ENCODE data around the gene MCC. TPM values are rescaled to one million over a fixed set of nuclear protein-coding genes. Genes with fewer than 3 reads are reported as not detected.

The MCC gene
- total and polyA plus RNA-seq, 2 donors (not counting 1 experiment from before 2014, with no cell fraction given), result 3.2 to 41.3 TPM

DNA sequence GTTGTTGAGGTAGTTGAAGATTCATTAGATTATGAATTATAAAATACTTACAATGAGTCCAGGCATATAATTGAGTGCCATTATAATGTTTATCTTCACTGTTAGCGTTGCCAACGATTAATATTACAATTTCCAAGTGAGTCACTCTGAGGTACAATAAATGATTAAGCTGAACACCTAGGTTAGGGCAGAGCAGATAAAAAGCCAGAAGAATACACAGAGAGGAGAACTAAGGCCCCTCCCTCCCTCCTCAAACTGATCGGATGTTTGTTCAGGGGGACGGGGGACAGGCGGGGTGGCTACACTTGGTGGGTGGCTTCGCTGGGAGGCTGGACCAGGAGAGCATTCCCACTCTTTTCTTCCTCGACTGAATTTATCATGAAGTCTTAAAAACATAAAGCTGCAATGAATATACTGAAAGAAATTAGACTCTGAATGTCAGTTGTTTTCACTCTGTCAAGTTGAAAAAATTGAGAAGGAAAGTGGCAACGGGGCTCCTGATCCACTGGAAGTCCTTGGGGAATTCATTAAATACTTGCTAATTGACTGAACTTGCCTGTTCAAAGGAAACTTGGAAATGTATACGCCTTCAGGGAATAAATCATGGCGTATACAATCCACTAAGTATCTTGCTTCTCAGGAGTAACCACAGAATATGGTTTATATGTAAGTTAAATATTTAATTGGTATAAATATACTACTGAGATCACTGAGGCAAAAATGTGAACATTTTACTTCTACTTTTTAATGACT lies 251.5 kb downstream of the MCC start:
- Histone ChIP-seq H3K4me2 (ENCODE audit: extremely low read depth, insufficient read depth, low read length) (no peak overlapping the region), H4K20me1 (ENCODE audit: control insufficient read depth, extremely low read depth, insufficient read depth, low read length) (no peaks in the 10 kb centered on the region), H3K79me2 (ENCODE audit: control insufficient read depth, insufficient read depth, low read length) (no peaks in the 10 kb centered on the region), H3K9ac (ENCODE audit: insufficient read depth, low read length) (no peak overlapping the region), H3K4me1 (ENCODE audit: control insufficient read depth, extremely low read depth, insufficient read depth, low read length) (no peaks in the 10 kb centered on the region), H3K9me3 (ENCODE audit: control insufficient read depth, insufficient read depth, low read depth, low read length) (no peaks in the 10 kb centered on the region), H2AFZ (ENCODE audit: low read length) (no peak overlapping the region), H3K4me3 (replicated peaks in 1 of 4; ENCODE audit: control extremely low read depth in 1 of 4, insufficient read depth in 1 of 4, low read depth in 3 of 4, low read length in 4 of 4) (no peak overlapping the region), H3K27me3 (ENCODE audit: control insufficient read depth, insufficient read depth, low read length) (no peaks in the 10 kb centered on the region), H3K27ac (ENCODE audit: insufficient read depth, low read length) (no peak overlapping the region), H3K36me3 (ENCODE audit: control insufficient read depth, insufficient read depth, low read length) (no peaks in the 10 kb centered on the region)
- TF ChIP-seq CTCF (conservative IDR thresholded peaks at IDR 0.05 in 1 of 2, IDR thresholded peaks at IDR 0.05 in 1 of 2; ENCODE audit: low read depth in 1 of 2, low read length in 2 of 2), result no peak
- no peak for TF ChIP-seq EZH2 (IDR thresholded peaks at IDR 0.05; ENCODE audit: low read length, missing control alignments)
- DNase-seq (ENCODE audit: low read depth in 2 of 2), result no peak

GRCh38 chr5:113235884-113236283 lies 252.4 kb downstream of the MCC start:
- Histone ChIP-seq H3K4me3 (replicated peaks in 1 of 4; ENCODE audit: control extremely low read depth in 1 of 4, insufficient read depth in 1 of 4, low read depth in 3 of 4, low read length in 4 of 4) (no peak overlapping the region), H3K4me1 (ENCODE audit: control insufficient read depth, extremely low read depth, insufficient read depth, low read length) (no peaks in the 10 kb centered on the region), H3K27me3 (ENCODE audit: control insufficient read depth, insufficient read depth, low read length) (no peaks in the 10 kb centered on the region), H3K9ac (ENCODE audit: insufficient read depth, low read length) (no peak overlapping the region), H3K27ac (ENCODE audit: insufficient read depth, low read length) (no peak overlapping the region), H2AFZ (ENCODE audit: low read length) (no peak overlapping the region), H3K36me3 (ENCODE audit: control insufficient read depth, insufficient read depth, low read length) (no peaks in the 10 kb centered on the region), H3K4me2 (ENCODE audit: extremely low read depth, insufficient read depth, low read length) (no peak overlapping the region), H3K9me3 (ENCODE audit: control insufficient read depth, insufficient read depth, low read depth, low read length) (no peaks in the 10 kb centered on the region), H3K79me2 (ENCODE audit: control insufficient read depth, insufficient read depth, low read length) (no peaks in the 10 kb centered on the region), H4K20me1 (ENCODE audit: control insufficient read depth, extremely low read depth, insufficient read depth, low read length) (no peaks in the 10 kb centered on the region)
- DNase-seq (ENCODE audit: low read depth in 2 of 2), result no peak
- TF ChIP-seq EZH2 (IDR thresholded peaks at IDR 0.05; ENCODE audit: low read length, missing control alignments) (no peak), CTCF (conservative IDR thresholded peaks at IDR 0.05 in 1 of 2, IDR thresholded peaks at IDR 0.05 in 1 of 2; ENCODE audit: low read depth in 1 of 2, low read length in 2 of 2) (no peak)

- DNase-seq (ENCODE audit: low read depth in 2 of 2), result no peak
- Histone ChIP-seq H3K79me2 (ENCODE audit: control insufficient read depth, insufficient read depth, low read length) (no peaks in the 10 kb centered on the region), H3K4me3 (replicated peaks in 1 of 4; ENCODE audit: control extremely low read depth in 1 of 4, insufficient read depth in 1 of 4, low read depth in 3 of 4, low read length in 4 of 4) (no peak overlapping the region), H3K9ac (ENCODE audit: insufficient read depth, low read length) (no peak overlapping the region), H3K4me2 (ENCODE audit: extremely low read depth, insufficient read depth, low read length) (no peak overlapping the region), H4K20me1 (ENCODE audit: control insufficient read depth, extremely low read depth, insufficient read depth, low read length) (no peaks in the 10 kb centered on the region), H3K4me1 (ENCODE audit: control insufficient read depth, extremely low read depth, insufficient read depth, low read length) (no peaks in the 10 kb centered on the region), H3K27me3 (ENCODE audit: control insufficient read depth, insufficient read depth, low read length) (no peaks in the 10 kb centered on the region), H3K9me3 (ENCODE audit: control insufficient read depth, insufficient read depth, low read depth, low read length) (no peaks in the 10 kb centered on the region), H3K27ac (ENCODE audit: insufficient read depth, low read length) (no peak overlapping the region), H2AFZ (ENCODE audit: low read length) (no peak overlapping the region), H3K36me3 (ENCODE audit: control insufficient read depth, insufficient read depth, low read length) (no peaks in the 10 kb centered on the region)
- TF ChIP-seq EZH2 (IDR thresholded peaks at IDR 0.05; ENCODE audit: low read length, missing control alignments), result no peak
- TF ChIP-seq CTCF (conservative IDR thresholded peaks at IDR 0.05 in 1 of 2, IDR thresholded peaks at IDR 0.05 in 1 of 2; ENCODE audit: low read depth in 1 of 2, low read length in 2 of 2), result no peak
These were observed 253.7 kb downstream of the MCC start for GRCh38 chr5:113234546-113234945.
